Measurements from ENCODE around the gene HEATR5A. TPM values are rescaled to one million over a fixed set of nuclear protein-coding genes. Genes with fewer than 3 reads are reported as not detected.

HEATR5A gene
- total and polyA plus RNA-seq, 2 donors (not counting 1 experiment from before 2014, with no cell fraction given), result 45.4 to 59.8 TPM

DNA sequence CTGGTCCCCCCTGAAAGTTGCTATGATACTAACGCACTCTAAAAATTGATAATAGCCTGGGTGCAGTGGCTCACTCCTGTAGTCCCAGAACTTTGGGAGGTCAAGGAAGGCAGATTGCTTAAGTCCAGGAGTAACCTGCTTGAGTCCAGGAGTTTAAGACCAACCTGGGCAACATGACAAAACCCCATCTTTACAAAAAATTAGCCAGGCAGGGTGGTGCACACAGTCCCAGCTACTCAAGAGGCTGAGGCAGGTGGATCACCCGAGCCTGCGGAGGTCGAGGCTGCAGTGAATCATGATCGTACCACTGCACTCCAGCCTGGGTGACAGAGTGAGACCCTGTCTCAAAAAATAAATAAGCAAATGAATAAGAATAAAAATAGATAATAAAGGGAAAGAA is 42.9 kb downstream of the HEATR5A start:
- Histone ChIP-seq H3K4me1 (ENCODE audit: control insufficient read depth, extremely low read depth, insufficient read depth, low read length) (no peaks in the 10 kb centered on the region), H3K36me3 (ENCODE audit: control insufficient read depth, insufficient read depth, low read length) (no peaks in the 10 kb centered on the region), H4K20me1 (ENCODE audit: control insufficient read depth, extremely low read depth, insufficient read depth, low read length) (no peaks in the 10 kb centered on the region), H3K9ac (ENCODE audit: insufficient read depth, low read length) (no peak overlapping the region), H3K4me3 (replicated peaks in 1 of 4; ENCODE audit: control extremely low read depth in 1 of 4, insufficient read depth in 1 of 4, low read depth in 3 of 4, low read length in 4 of 4) (no peak overlapping the region), H3K9me3 (ENCODE audit: control insufficient read depth, insufficient read depth, low read depth, low read length) (no peaks in the 10 kb centered on the region), H3K27ac (ENCODE audit: insufficient read depth, low read length) (no peak overlapping the region), H2AFZ (ENCODE audit: low read length) (no peak overlapping the region), H3K4me2 (ENCODE audit: extremely low read depth, insufficient read depth, low read length) (no peak overlapping the region), H3K27me3 (ENCODE audit: control insufficient read depth, insufficient read depth, low read length) (no peaks in the 10 kb centered on the region), H3K79me2 (ENCODE audit: control insufficient read depth, insufficient read depth, low read length) (no peaks in the 10 kb centered on the region)
- TF ChIP-seq, protein P1, sequence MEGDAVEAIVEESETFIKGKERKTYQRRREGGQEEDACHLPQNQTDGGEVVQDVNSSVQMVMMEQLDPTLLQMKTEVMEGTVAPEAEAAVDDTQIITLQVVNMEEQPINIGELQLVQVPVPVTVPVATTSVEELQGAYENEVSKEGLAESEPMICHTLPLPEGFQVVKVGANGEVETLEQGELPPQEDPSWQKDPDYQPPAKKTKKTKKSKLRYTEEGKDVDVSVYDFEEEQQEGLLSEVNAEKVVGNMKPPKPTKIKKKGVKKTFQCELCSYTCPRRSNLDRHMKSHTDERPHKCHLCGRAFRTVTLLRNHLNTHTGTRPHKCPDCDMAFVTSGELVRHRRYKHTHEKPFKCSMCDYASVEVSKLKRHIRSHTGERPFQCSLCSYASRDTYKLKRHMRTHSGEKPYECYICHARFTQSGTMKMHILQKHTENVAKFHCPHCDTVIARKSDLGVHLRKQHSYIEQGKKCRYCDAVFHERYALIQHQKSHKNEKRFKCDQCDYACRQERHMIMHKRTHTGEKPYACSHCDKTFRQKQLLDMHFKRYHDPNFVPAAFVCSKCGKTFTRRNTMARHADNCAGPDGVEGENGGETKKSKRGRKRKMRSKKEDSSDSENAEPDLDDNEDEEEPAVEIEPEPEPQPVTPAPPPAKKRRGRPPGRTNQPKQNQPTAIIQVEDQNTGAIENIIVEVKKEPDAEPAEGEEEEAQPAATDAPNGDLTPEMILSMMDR (conservative IDR thresholded peaks at IDR 0.05 in 1 of 2, IDR thresholded peaks at IDR 0.05 in 1 of 2; ENCODE audit: low read depth in 1 of 2, low read length in 2 of 2), result no peak
- no peak for TF ChIP-seq EZH2 (IDR thresholded peaks at IDR 0.05; ENCODE audit: low read length, missing control alignments)
- DNase-seq (ENCODE audit: low read depth in 2 of 2), result no peak

DNA sequence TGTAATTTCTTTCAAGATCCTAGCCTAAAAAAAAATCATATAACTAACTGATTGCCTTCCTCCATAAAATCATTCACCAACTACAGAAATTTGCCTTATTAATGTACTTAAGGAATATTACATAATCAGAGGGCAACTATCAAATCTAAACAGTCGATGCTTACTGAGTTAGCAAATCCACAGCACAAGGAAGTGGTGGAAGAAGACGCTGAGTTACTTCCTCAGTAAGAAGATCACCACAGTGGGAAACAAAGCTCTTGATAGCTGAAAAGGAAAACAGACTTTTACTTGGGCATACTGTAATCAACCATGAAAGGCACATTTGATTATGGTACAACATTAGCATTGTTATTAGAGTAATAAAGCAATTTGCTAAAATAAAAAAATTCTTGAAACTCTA is 48.7 kb downstream of the HEATR5A start:
- H3K27ac ChIP-seq (ENCODE audit: insufficient read depth, low read length), result no peak overlapping the region
- H3K79me2 ChIP-seq (ENCODE audit: control insufficient read depth, insufficient read depth, low read length), result no peaks in the 10 kb centered on the region
- no peak overlapping the region for H2AFZ ChIP-seq (ENCODE audit: low read length)
- no peaks in the 10 kb centered on the region for H3K4me1 ChIP-seq (ENCODE audit: control insufficient read depth, extremely low read depth, insufficient read depth, low read length)
- no peak overlapping the region for H3K9ac ChIP-seq (ENCODE audit: insufficient read depth, low read length)
- no peak overlapping the region for H3K4me3 ChIP-seq (replicated peaks in 1 of 4; ENCODE audit: control extremely low read depth in 1 of 4, insufficient read depth in 1 of 4, low read depth in 3 of 4, low read length in 4 of 4)
- H3K36me3 ChIP-seq (ENCODE audit: control insufficient read depth, insufficient read depth, low read length), result peaks cover 2% of the 10 kb centered on the region
- no peak overlapping the region for H3K4me2 ChIP-seq (ENCODE audit: extremely low read depth, insufficient read depth, low read length)
- H3K27me3 ChIP-seq (ENCODE audit: control insufficient read depth, insufficient read depth, low read length), result no peaks in the 10 kb centered on the region
- no peaks in the 10 kb centered on the region for H3K9me3 ChIP-seq (ENCODE audit: control insufficient read depth, insufficient read depth, low read depth, low read length)
- DNase-seq (ENCODE audit: low read depth in 2 of 2), result no peak
- TF ChIP-seq EZH2 (IDR thresholded peaks at IDR 0.05; ENCODE audit: low read length, missing control alignments), result no peak
- TF ChIP-seq, protein P1 (conservative IDR thresholded peaks at IDR 0.05 in 1 of 2, IDR thresholded peaks at IDR 0.05 in 1 of 2; ENCODE audit: low read depth in 1 of 2, low read length in 2 of 2), result no peak
- H4K20me1 ChIP-seq (ENCODE audit: control insufficient read depth, extremely low read depth, insufficient read depth, low read length), result no peaks in the 10 kb centered on the region

DNA sequence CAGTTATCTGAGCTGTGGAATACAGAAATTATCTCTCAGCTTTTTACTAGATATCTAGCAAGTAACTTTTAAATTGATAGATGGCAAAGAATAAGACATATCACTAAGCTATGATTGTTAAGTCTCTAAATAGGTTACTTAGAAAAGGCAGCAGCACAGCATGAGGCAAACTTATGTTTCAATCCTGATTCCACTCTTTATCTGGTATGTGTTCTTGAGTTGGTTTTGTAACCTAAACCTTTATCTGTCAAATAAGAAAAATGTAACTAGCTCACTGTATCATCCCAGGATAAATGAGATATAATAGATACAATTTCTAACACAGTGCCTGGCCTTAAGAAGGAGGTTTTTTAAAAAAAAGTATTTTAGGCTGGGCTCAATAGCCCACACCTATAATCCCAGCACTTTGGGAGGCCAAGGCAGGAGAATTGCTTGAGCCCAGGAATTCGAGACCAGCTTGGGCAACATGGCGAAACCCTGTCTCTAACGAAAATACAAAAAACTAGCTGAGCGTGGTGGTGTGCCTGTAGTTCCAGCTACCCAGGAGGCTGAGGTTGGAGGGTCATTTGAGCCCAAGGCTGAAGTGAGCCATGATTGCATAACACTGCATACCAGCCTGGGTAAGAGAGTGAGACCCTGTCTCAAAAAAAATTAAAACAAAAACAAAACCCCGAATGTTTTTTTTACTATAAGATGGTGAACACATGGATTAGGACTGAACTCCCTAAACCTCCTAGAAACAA is 56.8 kb downstream of the HEATR5A start:
- Histone ChIP-seq H3K9ac (ENCODE audit: insufficient read depth, low read length) (no peak overlapping the region), H3K4me3 (replicated peaks in 1 of 4; ENCODE audit: control extremely low read depth in 1 of 4, insufficient read depth in 1 of 4, low read depth in 3 of 4, low read length in 4 of 4) (no peak overlapping the region), H3K79me2 (ENCODE audit: control insufficient read depth, insufficient read depth, low read length) (no peaks in the 10 kb centered on the region), H3K4me2 (ENCODE audit: extremely low read depth, insufficient read depth, low read length) (no peak overlapping the region), H3K27ac (ENCODE audit: insufficient read depth, low read length) (no peak overlapping the region), H3K4me1 (ENCODE audit: control insufficient read depth, extremely low read depth, insufficient read depth, low read length) (no peaks in the 10 kb centered on the region), H3K36me3 (ENCODE audit: control insufficient read depth, insufficient read depth, low read length) (no peaks in the 10 kb centered on the region), H4K20me1 (ENCODE audit: control insufficient read depth, extremely low read depth, insufficient read depth, low read length) (no peaks in the 10 kb centered on the region), H3K9me3 (ENCODE audit: control insufficient read depth, insufficient read depth, low read depth, low read length) (no peaks in the 10 kb centered on the region), H3K27me3 (ENCODE audit: control insufficient read depth, insufficient read depth, low read length) (no peaks in the 10 kb centered on the region), H2AFZ (ENCODE audit: low read length) (no peak overlapping the region)
- no peak for TF ChIP-seq EZH2 (IDR thresholded peaks at IDR 0.05; ENCODE audit: low read length, missing control alignments)
- TF ChIP-seq, protein P1 (conservative IDR thresholded peaks at IDR 0.05 in 1 of 2, IDR thresholded peaks at IDR 0.05 in 1 of 2; ENCODE audit: low read depth in 1 of 2, low read length in 2 of 2), result no peak
- no peak for DNase-seq (ENCODE audit: low read depth in 2 of 2)

All from fibroblast of lung (primary cell).